Smooth muscle cell (in vitro differentiated cells): ENCODE measurements around the gene POFUT2. TPM values are rescaled to one million over a fixed set of nuclear protein-coding genes. Genes with fewer than 3 reads are reported as not detected.

Experiments
- DNase-seq: peaks from one replicate; lab custom pipeline; 2025; ENCODE audit not compliant: unreplicated experiment; lab: John Stamatoyannopoulos, UW
- H2AFZ ChIP-seq: fragments of 200-600 bp; sonication (generic); 2 replicates; pipeline ENCODE4 v1.6.0; 2016; ENCODE audit warnings: antibody characterized with exemption, low read depth, mild to moderate bottlenecking
- H3F3A ChIP-seq: fragments of 200-600 bp; sonication (generic); 2 replicates; pipeline ENCODE4 v1.6.0; 2017; ENCODE audit warnings: antibody characterized with exemption, low read depth
- H3K27ac ChIP-seq: fragments of 200-600 bp; sonication (generic); 2 replicates; pipeline ENCODE4 v1.5.1; 2016; ENCODE audit warnings: low read depth, mild to moderate bottlenecking
- H3K27me3 ChIP-seq: fragments of 200-600 bp; sonication (generic); 2 replicates; pipeline ENCODE4 v1.6.1; 2016; ENCODE audit warnings: low read depth, mild to moderate bottlenecking
- H3K36me3 ChIP-seq: fragments of 200-600 bp; sonication (generic); 2 replicates; pipeline ENCODE4 v1.5.1; 2016; ENCODE audit warnings: low read depth
- H3K4me1 ChIP-seq: fragments of 200-600 bp; sonication (generic); 2 replicates; pipeline ENCODE4 v1.5.1; 2016; ENCODE audit warnings: low read depth
- H3K4me2 ChIP-seq: fragments of 200-600 bp; sonication (generic); 2 replicates; pipeline ENCODE4 v1.6.0; 2016; ENCODE audit warnings: mild to moderate bottlenecking
- H3K4me3 ChIP-seq: fragments of 200-600 bp; sonication (generic); 2 replicates; pipeline ENCODE4 v1.5.1; 2016; ENCODE audit warnings: mild to moderate bottlenecking
- H3K79me2 ChIP-seq: fragments of 200-600 bp; sonication (generic); 2 replicates; pipeline ENCODE4 v1.6.0; 2016; ENCODE audit warnings: low read depth, mild to moderate bottlenecking
- H3K9ac ChIP-seq: fragments of 200-600 bp; sonication (generic); 2 replicates; pipeline ENCODE4 v1.6.0; 2016; ENCODE audit warnings: low read depth
- H3K9me3 ChIP-seq: fragments of 200-600 bp; sonication (generic); replicated peaks from 2 replicates; pipeline ENCODE4 v1.5.1; 2016; ENCODE audit warnings: low read depth
- H4K20me1 ChIP-seq: fragments of 200-600 bp; sonication (generic); 2 replicates; pipeline ENCODE4 v1.6.0; 2016; ENCODE audit warnings: low read depth
- WGBS: methylation state at CpG from one replicate; pipeline ENCODE4 v1.1.7; 2016; ENCODE audit warnings: low lambda C conversion rate; 5-methylcytosine and 5-hydroxymethylcytosine counted together
- polyA plus RNA-seq: library from polyadenylated mRNA; unstranded; fragments of >200 nt; fragmentation: Nextera tagmentation; extraction: Ambion mirVana; gene quantifications from 2 replicates; pipeline ENCODE4 v1.2.1, GENCODE V29; 2016
- total RNA-seq: library from RNA; depleted of rRNA; stranded (reverse); fragments of >200 nt; gene quantifications from 2 replicates; pipeline ENCODE4 v1.2.3, GENCODE V29; 2014
- TF ChIP-seq, protein P1 (sequence below): fragments of 200-600 bp; sonication (generic); IDR thresholded peaks from 2 replicates; pipeline ENCODE4 v1.5.1; 2017; ENCODE audit warnings: borderline replicate concordance, mild to moderate bottlenecking, antibody characterized with exemption; ENCODE audit not compliant: insufficient read depth, poor library complexity, severe bottlenecking

The POFUT2 gene, protein sequence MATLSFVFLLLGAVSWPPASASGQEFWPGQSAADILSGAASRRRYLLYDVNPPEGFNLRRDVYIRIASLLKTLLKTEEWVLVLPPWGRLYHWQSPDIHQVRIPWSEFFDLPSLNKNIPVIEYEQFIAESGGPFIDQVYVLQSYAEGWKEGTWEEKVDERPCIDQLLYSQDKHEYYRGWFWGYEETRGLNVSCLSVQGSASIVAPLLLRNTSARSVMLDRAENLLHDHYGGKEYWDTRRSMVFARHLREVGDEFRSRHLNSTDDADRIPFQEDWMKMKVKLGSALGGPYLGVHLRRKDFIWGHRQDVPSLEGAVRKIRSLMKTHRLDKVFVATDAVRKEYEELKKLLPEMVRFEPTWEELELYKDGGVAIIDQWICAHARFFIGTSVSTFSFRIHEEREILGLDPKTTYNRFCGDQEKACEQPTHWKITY
- total RNA-seq = 32.1 and 58.3 TPM in 2 replicates
- polyA plus RNA-seq = 69.6 and 70.0 TPM in 2 replicates

DNA sequence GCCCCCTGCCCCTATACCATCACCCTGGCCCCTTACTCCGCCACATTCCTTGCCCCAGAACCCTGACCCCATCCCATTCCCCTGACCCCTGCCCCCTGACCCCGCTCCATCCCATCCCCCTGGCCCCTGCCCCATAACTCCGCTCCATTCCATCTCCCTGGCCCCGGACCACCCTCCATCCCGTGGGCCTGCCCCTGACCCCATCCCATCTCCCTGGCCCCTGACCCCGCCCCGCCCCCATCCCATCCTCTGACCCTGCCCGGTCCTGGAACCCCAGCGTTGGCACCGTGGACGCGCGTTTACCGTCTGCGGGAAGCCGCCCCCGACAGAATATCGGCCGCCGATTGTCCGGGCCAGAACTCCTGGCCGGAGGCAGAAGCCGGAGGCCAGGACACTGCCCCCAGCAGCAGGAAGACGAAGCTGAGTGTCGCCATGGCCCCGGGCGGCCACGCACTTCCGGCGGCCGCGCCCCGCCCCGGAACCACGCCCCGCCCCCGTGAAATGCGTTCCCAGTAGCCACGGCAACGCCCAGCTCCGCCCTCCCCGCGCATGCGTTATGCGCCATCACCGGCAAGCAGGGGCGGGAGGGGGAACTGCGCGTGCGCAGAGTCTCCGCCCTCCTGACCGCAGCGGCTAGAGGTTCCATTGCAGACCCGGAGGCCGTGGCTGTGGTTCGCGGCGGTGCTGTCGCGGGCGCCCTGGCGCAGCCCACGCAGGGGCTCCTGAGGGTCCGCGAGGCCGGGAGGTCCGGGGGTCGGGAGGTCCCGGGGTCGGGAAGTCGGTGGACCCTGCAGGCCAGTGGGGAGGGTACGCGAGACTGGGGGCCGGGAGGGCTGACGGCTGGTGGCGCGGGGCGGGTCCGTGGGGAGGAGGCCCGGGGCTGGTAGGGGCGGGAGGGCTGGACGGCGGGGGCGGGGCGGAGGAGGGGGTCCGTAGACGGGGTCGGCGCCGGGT lies at the start of gene POFUT2:
POFUT2 (minus strand) TSS at position 458 of the 954 bp plus-strand sequence; CDS start at position 434, 24 bp downstream.
- no peaks in the 10 kb centered on the region for H3K27me3 ChIP-seq
- peaks cover 20% of the 10 kb centered on the region for H3F3A ChIP-seq
- H3K4me2 ChIP-seq = peak within 1 kb of the TSS; percentile 95
- DNase-seq = peak; percentile 99
- no peak within 1 kb of the TSS for H2AFZ ChIP-seq
- peaks cover 4% of the 10 kb centered on the region for H3K36me3 ChIP-seq
- TF ChIP-seq, protein P1, sequence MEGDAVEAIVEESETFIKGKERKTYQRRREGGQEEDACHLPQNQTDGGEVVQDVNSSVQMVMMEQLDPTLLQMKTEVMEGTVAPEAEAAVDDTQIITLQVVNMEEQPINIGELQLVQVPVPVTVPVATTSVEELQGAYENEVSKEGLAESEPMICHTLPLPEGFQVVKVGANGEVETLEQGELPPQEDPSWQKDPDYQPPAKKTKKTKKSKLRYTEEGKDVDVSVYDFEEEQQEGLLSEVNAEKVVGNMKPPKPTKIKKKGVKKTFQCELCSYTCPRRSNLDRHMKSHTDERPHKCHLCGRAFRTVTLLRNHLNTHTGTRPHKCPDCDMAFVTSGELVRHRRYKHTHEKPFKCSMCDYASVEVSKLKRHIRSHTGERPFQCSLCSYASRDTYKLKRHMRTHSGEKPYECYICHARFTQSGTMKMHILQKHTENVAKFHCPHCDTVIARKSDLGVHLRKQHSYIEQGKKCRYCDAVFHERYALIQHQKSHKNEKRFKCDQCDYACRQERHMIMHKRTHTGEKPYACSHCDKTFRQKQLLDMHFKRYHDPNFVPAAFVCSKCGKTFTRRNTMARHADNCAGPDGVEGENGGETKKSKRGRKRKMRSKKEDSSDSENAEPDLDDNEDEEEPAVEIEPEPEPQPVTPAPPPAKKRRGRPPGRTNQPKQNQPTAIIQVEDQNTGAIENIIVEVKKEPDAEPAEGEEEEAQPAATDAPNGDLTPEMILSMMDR = no peak
- H3K4me3 ChIP-seq = peak within 1 kb of the TSS; percentile 84
- peak within 1 kb of the TSS; percentile 80 for H3K9ac ChIP-seq
- H3K9me3 ChIP-seq = no peaks in the 10 kb centered on the region
- peaks cover 60% of the 10 kb centered on the region for H3K79me2 ChIP-seq
- under 1% methylated on average over 57 of the region's 90 CpGs for WGBS
- H3K4me1 ChIP-seq = peaks cover 15% of the 10 kb centered on the region
- H4K20me1 ChIP-seq = peaks cover 46% of the 10 kb centered on the region
- peak within 1 kb of the TSS; percentile 59 for H3K27ac ChIP-seq

DNA sequence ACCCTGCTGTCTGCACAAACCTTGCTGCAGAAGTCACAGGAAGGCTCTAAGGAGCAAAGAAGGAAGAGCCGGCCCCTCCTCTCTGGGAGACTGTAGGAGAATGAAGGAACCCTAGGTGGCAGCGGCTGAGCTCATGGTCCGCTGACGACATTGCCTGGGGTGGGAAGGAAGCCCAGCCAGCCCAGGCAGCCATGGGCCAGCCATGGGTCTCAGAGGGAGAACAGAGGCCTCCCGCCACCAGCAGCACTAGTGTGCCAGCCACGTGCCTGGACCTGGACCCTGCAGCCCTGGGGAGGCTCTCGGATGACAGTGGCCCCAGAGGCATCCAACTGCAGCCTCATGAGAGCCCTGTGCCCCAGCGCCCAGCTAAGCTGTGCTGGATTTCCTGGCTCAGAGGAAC lies 49.2 kb upstream of the POFUT2 start:
- 46% methylated on average over 8 of the region's 8 CpGs for WGBS
- H3K4me1 ChIP-seq = peaks cover 18% of the 10 kb centered on the region
- H3K9ac ChIP-seq = no peak overlapping the region
- no peaks in the 10 kb centered on the region for H3K9me3 ChIP-seq
- no peaks in the 10 kb centered on the region for H4K20me1 ChIP-seq
- no peak for DNase-seq
- TF ChIP-seq, protein P1 = no peak
- H2AFZ ChIP-seq = peak overlapping the region; percentile 71
- H3K79me2 ChIP-seq = no peaks in the 10 kb centered on the region
- no peak overlapping the region for H3K27ac ChIP-seq
- H3K4me2 ChIP-seq = no peak overlapping the region
- H3K27me3 ChIP-seq = no peaks in the 10 kb centered on the region
- H3F3A ChIP-seq = no peaks in the 10 kb centered on the region
- H3K4me3 ChIP-seq = no peak overlapping the region
- no peaks in the 10 kb centered on the region for H3K36me3 ChIP-seq

DNA sequence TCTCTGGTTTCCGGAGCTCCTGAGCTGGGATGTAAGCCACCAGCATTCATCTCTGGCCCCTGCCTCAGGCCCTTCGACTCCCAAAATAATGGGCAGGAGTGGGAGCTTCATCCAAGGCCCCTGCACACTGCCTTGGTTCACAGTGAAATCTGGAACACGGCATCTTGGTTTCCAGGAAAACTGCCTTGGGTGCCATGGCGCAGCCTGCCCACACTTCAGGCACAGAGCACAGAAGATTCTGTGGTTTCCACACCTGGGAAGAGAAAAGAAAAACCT lies 48.8 kb upstream of the POFUT2 start:
- WGBS = 91% methylated on average over 4 of the region's 4 CpGs
- no peak overlapping the region for H3K9ac ChIP-seq
- no peaks in the 10 kb centered on the region for H3K27me3 ChIP-seq
- H3K4me3 ChIP-seq = no peak overlapping the region
- H2AFZ ChIP-seq = no peak overlapping the region
- no peak overlapping the region for H3K27ac ChIP-seq
- H3K4me1 ChIP-seq = peaks cover 18% of the 10 kb centered on the region
- no peaks in the 10 kb centered on the region for H3F3A ChIP-seq
- H3K79me2 ChIP-seq = no peaks in the 10 kb centered on the region
- no peak for DNase-seq
- H3K4me2 ChIP-seq = no peak overlapping the region
- H4K20me1 ChIP-seq = no peaks in the 10 kb centered on the region
- no peaks in the 10 kb centered on the region for H3K9me3 ChIP-seq
- no peaks in the 10 kb centered on the region for H3K36me3 ChIP-seq
- TF ChIP-seq, protein P1 = no peak
